IPS-NIHi7 (cell line): ENCODE measurements around the gene ZNF564.
A peak's percentile ranks its signal among the peaks of the same experiment; 100 is the strongest.
"Not testable (repeated sequence)": the region's sequence is repeated elsewhere in the genome, so short reads cannot be mapped to it uniquely, and the experiment has no call there.

Source experiments
- DNase-seq: peaks from one replicate; pipeline ENCODE4 v3.0.0; 2012; ENCODE audit warnings: mixed read lengths; ENCODE audit errors: extremely low spot score

ZNF564 gene

DNA sequence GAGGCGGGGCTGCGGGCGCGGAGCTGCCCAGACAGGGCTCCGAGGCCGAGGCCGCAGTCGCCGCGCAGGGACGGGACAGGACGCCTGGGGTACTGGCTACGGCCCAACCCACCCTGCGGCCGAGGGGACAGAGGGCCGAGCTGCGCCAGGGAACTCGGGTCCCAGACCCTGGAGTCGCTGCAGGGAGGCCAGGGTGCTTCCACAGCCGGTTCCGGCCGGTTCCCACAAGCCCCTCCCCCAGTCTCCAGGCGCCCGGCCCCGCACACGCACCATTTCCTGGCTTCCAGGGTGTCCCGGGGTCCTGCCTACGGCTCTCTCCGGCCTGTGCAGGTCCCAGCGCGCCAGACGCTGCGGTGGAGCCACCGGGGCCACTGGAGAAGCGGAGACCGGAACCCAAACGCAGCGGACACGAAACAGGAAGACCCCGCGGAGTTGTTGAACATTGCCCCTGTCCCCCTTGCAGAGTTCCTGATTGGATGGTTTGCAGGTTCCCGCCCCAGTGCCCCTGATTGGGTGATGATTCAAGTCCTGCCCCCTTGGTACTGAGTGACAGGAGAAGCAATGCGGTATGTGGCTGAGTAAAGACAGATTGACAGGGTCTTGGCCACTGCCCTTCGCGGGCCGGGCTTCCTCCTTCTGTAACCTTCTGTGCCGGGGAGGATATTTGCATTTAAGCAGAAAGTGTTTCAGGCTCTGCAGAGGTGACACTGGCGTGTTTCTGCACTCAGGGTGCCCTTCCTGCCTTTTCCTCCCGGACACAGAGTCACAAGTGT is at the start of gene ZNF564:
Gene ZNF564 (minus strand): TSS at position 423 of the 773 bp plus-strand sequence. CDS start 150 bp downstream, at position 273.
- DNase-seq: peak; percentile 99

DNA sequence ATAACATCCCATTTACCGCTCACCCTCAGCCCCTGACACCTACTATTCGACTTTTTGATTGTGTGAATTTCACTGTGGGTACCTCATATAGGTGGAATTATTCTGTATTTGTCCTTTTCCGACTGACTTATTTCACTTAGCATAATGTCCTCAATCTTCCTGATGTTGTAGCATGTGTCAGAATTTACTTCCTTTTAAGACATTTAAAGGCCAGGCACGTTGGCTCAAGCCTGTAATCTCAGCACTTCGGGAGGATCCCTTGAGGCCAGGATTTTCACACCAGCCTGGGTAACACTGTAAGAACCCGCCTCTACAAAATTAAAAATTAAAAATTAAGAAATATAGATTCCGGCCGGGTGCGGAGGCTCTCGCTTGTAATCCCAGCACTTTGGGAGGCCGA is 46.3 kb upstream of the ZNF564 start:
- no peak for DNase-seq

DNA sequence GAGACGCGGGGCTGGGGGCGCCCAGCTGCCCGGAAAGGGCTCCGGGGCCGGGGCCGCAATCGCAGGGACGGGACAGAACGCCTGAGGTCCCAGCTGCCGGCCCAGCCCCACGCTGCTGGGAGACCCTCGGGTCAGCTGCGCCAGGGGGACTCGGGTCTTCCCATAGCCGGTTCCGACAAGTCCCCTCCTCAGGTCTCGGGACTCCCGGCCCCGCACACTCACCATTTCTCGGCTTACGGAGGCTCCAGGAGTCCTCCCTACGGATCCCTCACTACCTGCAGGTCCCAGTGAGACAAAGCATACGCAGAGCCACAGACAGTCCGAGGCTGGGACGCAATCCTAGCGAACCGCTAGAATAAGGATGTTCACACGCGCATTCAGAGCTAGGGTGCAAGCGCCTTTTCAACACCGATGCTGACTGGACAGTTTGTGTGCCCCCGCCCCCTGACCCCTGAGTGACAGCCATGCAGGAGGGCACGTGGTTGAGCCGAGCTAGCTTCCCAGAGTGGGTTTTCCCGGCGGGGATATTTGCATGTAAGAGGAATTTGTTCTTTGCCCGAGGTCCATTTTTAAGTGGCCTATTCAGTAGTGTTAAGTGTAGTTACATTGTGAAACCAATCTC is 45.8 kb upstream of the ZNF564 start:
- DNase-seq: no peak

DNA sequence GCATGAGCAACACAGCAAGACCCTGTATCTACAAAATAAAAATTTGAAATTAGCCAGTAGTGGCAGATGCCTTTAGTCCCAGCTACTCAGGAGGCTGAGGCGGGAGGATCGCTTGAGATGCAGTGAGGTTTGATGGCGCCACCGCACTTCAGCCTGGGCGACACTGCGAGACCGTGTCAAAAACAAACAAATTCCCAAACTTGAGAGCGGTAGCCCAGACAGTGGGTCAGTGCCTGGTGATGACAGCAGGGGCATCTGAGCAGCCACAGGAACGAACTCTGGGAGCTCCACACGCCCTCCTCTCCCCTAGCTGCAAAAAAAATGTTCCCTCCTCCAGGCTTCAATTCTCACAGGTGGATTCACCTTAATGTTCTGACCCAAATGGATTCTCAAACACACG is 45.2 kb upstream of the ZNF564 start:
- no peak for DNase-seq

DNA sequence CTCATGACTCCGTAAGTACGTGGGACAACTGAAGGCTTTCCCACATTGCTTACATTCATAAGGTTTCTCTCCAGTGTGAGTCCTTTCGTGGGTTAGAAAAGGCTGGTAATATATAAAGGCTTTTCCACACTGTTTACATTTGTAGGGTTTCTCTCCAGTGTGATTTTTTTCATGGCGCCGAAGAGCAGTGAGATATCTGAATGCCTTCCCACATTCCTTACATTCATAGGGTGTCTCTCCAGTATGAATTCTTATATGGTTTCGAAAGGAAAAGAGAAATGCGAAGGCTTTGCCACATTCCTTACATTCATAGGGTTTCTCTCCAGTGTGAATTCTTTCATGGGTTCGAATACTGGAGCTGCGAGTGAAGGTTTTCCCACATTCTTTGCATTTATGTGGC is 29.8 kb upstream of the ZNF564 start:
- no peak for DNase-seq

DNA sequence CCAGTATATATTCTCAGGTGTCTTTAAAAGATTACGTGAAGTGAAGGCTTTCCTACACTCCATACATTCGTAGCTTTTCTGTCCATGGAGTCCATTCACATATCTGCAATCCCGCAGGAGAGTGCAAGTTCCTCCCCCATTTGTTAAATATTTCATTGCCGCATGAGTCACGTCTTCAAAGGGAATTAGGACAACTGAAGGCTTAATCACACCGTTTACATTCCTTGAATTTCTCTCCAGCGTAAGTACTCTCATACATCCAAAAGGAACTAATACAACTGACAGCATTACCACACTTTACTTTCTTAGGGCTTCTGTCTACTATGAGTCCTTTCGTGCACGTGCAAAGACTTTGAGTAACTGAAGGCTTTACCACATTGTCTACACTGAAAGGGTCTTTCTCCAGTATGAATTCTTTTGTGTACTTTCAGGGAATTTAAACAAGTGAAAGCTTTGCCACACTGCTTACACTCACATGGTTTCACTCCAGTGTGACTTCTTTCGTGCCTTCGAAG is 29.0 kb upstream of the ZNF564 start:
- no peak for DNase-seq

DNA sequence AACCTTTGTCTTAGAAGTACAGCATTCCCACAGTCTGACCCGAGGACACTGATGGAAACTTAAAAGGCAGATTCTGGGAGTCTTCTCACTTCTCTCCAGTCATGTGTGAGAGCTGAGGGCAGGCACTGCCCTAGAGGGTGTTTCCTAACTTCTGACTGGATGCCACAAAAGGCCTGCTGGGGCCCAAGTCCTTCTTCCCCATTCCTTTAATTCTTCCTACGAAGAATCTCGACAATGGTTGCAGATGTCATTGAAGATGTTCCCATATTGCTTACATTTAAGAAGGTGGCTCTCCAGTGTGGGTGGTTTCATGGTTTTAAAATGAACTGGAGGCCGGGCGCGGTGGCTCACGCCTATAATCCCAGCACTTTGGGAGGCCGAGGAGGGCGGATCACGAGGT is 27.4 kb upstream of the ZNF564 start:
- no peak for DNase-seq

DNA sequence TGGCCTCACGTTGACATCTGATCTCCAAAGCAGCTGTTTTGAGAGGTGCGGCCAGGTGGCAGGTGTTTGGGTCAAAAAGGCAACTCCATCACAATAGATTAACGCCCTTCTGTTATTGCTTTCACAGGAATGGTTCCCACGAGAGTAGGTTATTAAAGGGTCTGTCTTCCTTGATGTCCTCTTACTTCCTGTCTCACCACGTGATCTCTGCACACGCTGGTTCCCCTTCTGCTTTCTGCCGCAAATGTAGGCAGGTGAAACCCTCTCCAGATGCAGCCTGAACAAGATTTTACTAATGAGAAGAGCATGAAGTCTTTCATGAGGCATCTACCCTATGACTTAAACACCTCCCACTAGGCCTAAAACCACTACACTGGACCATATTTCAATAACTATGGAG is 22.8 kb upstream of the ZNF564 start:
- no peak for DNase-seq

DNA sequence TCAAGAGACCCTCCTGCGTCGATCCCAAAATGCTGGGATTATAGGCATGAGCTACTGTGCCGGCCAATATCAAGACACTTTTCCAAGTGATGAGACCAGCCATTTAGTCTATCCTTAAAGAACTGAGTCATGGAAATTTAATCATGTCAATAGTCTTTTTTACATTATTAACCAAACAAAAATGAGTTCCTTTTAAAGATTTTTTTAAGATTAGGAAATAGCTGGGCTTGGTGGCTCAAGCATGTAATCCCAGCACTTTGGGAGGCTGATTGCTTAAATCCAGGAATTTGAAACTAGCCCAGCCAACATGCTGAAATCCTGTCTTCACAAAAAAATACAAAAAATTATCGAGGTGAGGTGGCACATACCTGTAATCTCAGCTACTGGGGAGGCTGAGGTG is 16.7 kb upstream of the ZNF564 start:
- DNase-seq: no peak

DNA sequence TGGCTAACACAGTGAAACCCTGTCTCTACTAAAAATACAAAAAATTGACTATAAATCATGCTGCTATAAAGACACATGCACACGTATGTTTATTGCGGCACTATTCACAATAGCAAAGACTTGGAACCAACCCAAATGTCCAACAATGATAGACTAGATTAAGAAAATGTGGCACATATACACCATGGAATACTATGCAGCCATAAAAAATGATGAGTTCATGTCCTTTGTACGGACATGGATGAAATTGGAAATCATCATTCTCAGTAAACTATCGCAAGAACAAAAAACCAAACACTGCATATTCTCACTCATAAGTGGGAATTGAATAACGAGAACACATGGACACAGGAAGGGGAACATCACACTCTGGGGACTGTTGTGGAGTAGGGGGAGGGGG is 15.1 kb upstream of the ZNF564 start:
- not testable (repeated sequence) for DNase-seq

DNA sequence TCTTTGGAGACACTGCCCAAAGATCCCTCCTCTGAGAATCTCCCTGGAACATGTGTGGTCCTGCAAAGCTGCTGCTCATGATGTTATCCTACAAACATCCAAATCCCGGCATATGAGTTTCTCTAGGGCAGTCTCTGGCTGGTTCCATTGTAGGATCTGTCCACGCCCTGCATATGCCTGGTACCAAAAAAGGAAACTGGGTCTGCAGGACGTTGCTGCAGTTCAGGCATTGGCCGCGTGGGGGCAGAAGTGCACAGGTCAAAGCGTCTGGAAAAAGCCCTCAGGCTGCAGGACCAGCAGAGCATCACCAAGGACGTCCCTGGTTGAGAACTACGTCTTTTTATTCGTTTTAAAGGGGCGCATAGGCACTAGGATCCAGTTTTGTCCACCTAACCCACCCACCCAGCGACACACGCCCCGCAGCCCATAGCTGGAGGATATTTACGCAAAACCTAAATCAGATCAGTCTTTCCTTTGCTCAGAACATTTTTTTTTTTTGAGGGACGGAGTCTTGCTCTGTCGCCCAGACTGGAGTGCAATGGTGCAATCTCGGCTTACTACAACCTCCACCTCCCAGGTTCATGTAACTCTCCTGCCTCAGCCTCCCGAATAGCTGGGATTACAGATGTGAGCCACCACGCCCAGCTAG is 12.9 kb upstream of the ZNF564 start:
- DNase-seq: peak; percentile 96

DNA sequence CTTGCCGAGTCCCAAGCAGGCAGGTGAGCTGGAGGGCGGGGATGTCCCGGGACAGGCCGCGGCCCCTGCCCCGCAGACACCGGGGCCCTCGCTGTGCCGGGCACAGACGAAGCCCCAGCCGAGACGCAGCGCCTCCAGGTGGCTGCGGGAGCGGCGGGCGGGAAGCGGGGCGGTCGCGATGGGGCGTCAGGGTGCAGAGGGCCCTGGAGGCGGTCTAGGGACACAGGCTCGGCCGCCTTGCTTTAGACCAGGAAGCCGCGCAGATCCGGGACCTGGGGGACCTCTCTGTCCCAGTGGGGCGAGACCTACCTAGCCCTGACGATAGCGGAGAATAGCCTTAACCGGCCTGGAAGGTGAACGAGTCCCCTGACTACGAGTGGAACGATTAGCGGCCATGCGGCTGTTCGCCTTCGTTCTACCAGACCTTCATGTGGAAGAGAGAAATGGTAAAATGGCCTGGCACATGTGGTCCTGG is 4.2 kb upstream of the ZNF564 start:
- peak; percentile 56 for DNase-seq

DNA sequence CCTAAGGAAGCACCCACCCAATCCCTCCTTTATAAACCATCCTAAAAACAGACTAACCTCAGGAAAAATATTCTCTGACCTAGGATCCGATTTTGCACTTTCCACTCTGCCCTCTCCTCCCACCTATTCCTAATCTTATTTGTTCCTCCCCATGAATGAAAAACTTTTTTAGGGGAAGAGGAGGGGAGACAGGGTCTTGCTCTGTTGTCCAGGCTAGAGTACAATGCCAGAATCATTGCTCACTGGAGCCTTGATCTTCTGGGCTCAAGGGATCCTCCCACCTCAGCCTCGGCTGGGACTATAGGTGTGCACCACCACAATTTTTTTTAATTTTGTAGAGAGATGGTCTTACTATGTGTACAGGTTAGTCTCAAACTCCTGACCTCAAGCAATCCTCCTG is 4.4 kb downstream of the ZNF564 start:
- no peak for DNase-seq

DNA sequence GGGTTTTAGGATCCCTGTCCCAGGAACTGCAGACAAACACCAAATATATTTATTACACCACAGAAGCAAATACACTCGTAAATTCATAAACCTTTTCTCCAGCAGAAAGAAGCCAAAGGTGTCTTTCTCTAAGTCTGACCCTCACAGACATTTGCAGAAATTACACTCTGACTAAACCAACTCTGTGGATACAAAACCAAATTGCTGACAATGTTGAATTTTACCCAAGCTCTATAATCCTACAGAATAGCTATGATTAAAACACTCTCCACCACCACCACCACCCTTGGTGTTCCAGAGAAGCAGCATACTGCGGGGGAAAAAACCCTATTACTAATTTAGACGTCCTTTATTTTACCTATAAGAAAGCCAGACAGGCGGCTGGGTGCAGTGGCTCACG is 5.2 kb downstream of the ZNF564 start:
- no peak for DNase-seq

DNA sequence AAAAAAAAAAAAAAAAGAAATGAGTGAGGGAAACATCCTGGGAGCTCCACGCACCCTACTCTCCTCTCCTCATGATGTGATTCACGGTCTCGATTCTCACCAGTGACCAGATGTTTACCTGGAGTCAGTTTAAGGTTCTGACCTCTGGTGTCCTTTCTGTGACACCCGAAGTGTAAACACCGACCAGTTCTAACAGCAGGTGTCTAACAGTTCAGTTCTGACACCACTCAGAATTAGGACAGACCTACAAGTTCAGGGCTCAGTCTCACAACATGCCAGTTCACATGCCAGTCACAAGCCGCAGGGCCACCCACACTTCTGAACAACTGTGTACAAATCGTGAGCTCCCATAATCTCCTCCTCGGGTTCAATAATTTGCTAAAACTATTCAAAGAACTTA is 6.0 kb downstream of the ZNF564 start:
- DNase-seq: no peak

DNA sequence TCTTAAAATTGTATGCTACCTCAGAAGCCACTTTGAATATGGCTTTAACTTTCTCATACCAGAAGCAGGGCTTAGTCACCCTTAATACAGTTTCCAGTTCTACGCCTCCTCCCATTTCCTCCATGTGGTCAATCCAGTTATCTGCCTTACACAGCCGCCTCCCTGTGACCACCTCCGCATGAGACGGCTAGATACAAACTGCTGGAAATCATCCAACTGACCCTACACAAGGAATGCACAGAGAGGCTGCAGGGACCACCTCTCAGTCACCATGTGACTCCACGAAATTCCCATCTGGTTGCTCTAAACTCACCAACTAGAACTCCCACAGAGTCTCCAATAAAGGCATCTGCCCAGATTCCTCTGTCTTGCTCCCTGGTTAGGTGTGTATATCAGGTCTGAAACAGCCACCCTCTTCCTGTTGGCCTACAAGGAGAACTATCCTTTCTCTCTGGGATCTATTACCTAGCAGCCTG is 6.8 kb downstream of the ZNF564 start:
- no peak for DNase-seq

DNA sequence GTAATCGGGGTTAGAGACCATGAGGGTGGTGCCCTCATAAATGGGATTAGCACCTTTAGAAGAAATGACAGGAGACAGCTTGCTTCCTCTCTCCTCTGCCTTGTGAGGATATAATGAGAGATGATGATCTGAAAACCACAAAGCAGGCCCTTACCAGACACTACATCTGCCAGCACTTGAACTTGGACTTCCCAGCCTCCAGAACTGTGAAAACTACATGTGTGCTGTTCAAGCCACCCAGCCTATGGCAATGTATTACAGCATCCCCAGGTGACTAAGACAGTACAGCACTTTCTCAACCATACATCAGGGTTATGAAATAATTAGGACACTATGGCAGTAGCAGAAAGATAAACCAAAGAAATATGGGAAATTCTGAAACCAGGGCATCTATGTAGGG is 7.4 kb downstream of the ZNF564 start:
- DNase-seq: no peak

DNA sequence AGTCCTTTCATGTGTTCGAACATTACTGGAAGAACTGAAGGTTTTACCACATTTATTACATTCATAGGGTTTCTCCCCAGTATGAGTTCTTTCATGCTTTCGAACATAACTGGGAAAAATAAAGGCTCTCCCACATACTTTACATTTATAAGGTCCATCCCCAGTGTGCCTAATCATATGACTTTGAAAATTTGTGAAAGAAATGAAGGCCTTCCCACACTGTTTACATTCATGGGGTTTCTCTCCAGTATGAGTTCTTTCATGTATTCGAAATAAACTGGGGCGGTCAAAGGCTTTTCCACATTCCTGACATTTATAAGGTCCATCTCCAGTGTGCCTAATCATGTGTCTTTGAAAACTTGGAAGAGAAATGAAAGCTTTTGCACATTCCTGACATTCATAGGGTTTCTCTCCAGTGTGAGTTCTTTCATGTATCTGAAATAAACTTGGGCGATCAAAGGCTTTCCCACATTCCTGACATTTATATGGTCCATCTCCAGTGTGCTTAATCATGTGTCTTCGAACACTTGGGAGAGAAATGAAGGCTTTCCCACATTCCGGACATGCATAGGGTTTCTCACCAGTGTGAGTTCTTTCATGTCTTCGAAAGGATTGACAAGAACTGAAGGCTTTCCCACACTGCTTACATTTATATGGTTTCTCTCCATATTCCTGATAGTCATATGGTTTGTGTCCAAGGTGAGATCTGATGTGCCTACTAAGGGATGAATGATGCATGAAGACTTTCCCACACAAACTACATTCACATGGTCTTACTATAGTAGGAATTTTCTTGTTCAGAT is 24.0 kb downstream of the ZNF564 start:
- no peak for DNase-seq

DNA sequence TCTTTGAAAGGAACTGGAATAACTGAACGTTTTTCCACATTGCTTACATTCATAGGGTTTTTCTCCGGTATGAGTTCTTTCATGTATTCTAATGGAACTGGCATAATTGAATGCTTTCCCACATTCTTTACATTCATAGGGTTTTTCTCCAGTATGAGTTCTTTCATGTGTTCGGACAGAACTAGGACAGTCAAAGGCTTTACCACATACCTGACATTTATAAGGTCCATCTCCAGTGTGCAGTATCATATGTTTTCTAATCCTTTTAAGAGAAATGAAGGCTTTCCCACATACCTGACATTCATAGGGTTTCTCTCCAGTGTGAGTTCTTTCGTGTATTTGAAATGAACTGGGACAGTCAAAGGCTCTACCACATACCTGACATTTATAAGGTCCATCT is 24.7 kb downstream of the ZNF564 start:
- DNase-seq: no peak

DNA sequence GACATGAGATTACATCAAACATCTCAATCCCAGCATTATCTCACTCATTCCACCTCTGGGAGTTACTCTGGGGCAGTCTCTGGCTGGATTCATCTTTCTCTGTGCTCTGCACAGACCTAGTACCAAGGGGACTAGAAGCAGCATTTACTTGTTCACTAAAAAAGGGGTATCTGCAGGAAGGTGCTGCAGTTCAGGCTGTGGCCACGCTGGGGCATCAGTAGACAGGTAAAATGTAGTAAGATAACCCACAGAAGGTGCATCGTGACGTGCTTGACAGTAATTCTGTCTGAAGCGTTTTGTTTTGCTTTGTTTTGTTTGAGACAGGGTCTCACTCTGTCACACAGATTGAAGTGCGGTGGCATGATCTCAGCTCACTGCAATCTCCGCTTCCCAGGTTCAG is 29.3 kb downstream of the ZNF564 start:
- DNase-seq: peak; percentile 53

DNA sequence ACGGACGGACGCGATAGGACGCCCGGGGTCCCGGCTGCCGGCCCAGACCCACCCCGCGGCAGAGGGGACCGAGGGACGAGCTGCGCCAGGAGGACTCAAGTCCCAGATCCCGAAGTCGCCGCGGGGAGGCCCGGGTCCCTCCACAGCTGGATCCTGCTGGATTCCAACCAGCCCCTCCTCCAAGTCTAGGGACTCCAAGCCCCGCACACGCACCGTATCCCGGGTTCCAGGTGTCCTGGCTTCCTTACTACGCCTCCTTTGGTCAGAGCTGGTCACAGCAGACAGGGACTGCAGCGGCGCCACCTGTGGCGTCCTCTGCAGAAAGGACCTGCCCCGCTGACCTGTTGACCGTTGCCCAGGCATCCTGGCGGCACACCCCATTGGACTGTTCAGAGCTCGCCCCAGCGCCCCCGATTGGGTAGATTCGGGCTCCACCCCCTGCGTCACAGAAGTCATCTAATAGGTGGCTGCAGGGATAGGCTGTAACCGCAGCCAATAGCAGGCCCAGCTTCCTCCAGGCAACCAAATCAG is 37.7 kb downstream of the ZNF564 start:
- peak; percentile 46 for DNase-seq
